Fibroblast of lung (primary cell): ENCODE results near the gene ATP6V0A1.

Experiments used
- EZH2 ChIP-seq: IDR thresholded peaks from 2 replicates; pipeline ENCODE4 v1.5.1; 2012; ENCODE audit warnings: low read length, control low read depth, mild to moderate bottlenecking; ENCODE audit errors: missing control alignments
- TF ChIP-seq, protein P1 (sequence below), 2 donors: IDR thresholded peaks in 1 of 2; conservative IDR thresholded peaks in 1 of 2; 1 replicate in 1 of 2; 2 replicates in 1 of 2; pipeline ENCODE4 v1.5.1; 2011 to 2012; ENCODE audit warnings: low read length in 2 of 2, control low read depth in 1 of 2, inconsistent platforms in 1 of 2, low read depth in 1 of 2, mild to moderate bottlenecking in 1 of 2

DNA sequence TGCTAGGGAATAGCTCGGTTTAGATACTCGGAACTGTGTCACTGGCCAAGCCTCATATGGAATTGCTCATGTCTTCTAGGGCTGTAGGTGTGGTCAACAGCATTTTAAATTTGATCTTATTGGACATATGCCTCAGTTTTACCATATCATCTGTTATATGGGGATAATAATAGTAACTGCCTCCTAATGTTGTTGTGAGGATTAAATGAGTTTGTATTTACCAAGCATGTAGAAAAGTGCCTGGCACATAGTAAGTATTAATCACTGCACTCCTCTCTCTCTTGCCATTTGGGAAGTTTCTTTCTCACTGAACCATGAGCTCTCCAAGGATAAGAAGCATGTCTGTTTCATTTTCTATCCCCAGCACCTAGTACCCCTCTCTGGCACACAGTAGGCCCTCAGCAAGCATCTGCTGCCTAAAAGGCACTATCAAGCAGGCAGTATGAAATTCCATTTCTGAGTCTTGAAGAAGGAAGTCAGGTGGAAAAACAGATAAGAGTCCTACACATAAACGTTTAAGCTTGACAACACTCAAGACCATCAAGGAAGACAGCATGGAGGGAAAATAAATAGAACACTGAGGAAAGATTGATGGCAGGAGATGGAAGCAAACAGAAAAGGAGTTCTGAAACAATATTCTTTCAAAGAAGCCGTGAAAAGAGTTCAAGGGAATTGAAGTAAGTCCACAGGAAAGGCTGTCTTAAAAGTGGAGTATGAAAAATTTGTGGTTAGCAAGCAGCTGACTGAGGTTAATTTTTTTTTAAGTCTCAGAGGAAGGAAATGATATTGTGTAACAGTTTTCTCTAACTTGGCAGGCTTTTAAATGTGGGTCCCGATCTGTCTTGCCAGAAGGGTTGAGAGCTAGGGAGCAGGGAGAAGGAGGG, 2.2 kb upstream of the ATP6V0A1 start:
- TF ChIP-seq, protein P1, sequence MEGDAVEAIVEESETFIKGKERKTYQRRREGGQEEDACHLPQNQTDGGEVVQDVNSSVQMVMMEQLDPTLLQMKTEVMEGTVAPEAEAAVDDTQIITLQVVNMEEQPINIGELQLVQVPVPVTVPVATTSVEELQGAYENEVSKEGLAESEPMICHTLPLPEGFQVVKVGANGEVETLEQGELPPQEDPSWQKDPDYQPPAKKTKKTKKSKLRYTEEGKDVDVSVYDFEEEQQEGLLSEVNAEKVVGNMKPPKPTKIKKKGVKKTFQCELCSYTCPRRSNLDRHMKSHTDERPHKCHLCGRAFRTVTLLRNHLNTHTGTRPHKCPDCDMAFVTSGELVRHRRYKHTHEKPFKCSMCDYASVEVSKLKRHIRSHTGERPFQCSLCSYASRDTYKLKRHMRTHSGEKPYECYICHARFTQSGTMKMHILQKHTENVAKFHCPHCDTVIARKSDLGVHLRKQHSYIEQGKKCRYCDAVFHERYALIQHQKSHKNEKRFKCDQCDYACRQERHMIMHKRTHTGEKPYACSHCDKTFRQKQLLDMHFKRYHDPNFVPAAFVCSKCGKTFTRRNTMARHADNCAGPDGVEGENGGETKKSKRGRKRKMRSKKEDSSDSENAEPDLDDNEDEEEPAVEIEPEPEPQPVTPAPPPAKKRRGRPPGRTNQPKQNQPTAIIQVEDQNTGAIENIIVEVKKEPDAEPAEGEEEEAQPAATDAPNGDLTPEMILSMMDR (conservative IDR thresholded peaks at IDR 0.05 in 1 of 2, IDR thresholded peaks at IDR 0.05 in 1 of 2; ENCODE audit: low read depth in 1 of 2, low read length in 2 of 2) = no peak
- no peak for TF ChIP-seq EZH2
